ENCODE data around the gene TMED10.

The TMED10 gene

DNA sequence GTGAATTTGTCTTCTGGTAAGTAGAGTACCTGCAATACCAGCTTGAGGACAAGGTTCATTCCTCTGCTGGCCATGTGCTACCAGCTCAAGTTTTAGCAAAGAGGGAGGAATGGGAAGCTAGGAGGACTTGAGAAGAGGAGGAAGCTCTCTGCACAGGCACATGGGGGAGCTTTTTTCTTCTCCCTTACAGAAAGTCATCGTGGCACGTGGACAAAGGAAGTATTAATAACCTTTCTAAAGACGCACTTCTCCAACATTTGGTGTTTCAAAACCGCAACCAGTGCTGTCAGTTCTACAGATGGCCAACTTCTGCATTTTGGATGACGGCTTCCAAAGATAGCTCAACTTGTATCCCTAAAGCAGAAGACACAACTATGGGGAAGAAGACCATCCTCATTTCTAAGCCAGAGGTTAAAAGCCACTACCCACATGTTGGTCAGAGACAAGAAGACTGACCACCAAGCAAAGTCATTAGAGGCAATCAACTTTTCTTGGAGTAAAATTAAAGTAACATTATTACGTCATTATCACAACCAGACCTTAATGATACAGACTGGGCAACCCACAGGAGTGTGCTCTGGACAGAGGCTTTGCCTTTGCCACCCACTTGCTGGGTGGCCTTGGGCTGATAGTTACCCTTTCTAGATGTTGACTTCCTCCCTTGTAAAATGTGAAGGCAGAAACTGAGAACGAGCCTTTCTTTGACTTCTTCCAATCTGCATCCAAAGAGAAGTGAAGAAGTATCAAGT is 12.3 kb upstream of the TMED10 start:
- TF ChIP-seq ZNF76 (tag by site-specific recombination; IDR thresholded peaks at IDR 0.05; ENCODE audit: borderline replicate concordance, low read depth) (no peak), ZSCAN18 (tag by site-specific recombination; IDR thresholded peaks at IDR 0.05) (no peak), ZNF202 (tag by site-specific recombination; IDR thresholded peaks at IDR 0.05; ENCODE audit: borderline replicate concordance) (no peak)
- H3K4me3 ChIP-seq (ENCODE audit: low read depth, low read length): no peak overlapping the region
- H3K27ac ChIP-seq (ENCODE audit: extremely low read depth, low read depth, low read length): no peak overlapping the region
- H3K9me3 ChIP-seq (ENCODE audit: control insufficient read depth, insufficient read depth, low read depth, low read length): no peaks in the 10 kb centered on the region
- ChIA-PET POLR2A (no interaction called here), CTCF (no interaction called here)
- no peaks in the 10 kb centered on the region for H3K36me3 ChIP-seq (ENCODE audit: control insufficient read depth in 2 of 2, insufficient read depth in 1 of 2, low read length in 2 of 2)
- H3K4me1 ChIP-seq (ENCODE audit: control insufficient read depth, insufficient read depth, low read length): no peaks in the 10 kb centered on the region

DNA sequence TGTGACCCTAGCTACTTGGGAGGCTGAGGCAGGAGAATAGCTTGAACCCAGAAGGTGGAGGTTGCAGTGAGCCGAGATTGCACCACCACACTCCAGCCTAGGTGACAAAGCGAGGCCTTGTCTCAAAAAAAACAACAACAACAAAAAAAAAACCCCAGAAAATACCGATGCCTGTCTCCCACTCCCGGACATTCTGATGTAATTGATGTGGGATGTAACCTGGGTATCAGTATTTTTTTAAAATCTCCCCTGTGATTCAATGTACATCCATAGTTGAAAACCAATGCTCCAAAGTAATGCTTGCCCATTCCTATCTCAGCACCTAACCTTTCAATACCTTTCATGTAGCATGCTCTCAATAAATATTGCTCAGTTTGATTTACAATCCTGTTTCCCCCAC is 11.7 kb upstream of the TMED10 start:
- H3K4me3 ChIP-seq (ENCODE audit: low read depth, low read length): no peak overlapping the region
- CTCF ChIA-PET: no interaction called here
- no peaks in the 10 kb centered on the region for H3K9me3 ChIP-seq (ENCODE audit: control insufficient read depth, insufficient read depth, low read depth, low read length)
- TF ChIP-seq, protein P1, sequence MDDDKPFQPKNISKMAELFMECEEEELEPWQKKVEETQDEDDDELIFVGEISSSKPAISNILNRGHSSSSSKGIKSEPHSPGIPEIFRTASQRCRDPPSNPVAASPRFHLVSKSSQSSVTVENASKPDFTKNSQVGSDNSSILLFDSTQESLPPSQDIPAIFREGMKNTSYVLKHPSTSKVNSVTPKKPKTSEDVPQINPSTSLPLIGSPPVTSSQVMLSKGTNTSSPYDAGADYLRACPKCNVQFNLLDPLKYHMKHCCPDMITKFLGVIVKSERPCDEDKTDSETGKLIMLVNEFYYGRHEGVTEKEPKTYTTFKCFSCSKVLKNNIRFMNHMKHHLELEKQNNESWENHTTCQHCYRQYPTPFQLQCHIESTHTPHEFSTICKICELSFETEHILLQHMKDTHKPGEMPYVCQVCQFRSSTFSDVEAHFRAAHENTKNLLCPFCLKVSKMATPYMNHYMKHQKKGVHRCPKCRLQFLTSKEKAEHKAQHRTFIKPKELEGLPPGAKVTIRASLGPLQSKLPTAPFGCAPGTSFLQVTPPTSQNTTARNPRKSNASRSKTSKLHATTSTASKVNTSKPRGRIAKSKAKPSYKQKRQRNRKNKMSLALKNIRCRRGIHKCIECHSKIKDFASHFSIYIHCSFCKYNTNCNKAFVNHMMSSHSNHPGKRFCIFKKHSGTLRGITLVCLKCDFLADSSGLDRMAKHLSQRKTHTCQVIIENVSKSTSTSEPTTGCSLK (tag by site-specific recombination; IDR thresholded peaks at IDR 0.05): no peak
- TF ChIP-seq ZNF155 (tag by site-specific recombination; IDR thresholded peaks at IDR 0.05) (no peak), ZNF335 (tag by site-specific recombination; conservative IDR thresholded peaks at IDR 0.05) (no peak), ZBTB10 (tag by site-specific recombination; IDR thresholded peaks at IDR 0.05) (no peak), ZBTB7A (tag by site-specific recombination; IDR thresholded peaks at IDR 0.05; ENCODE audit: low read depth) (no peak), GLI2 (tag by site-specific recombination; IDR thresholded peaks at IDR 0.05; ENCODE audit: borderline replicate concordance, low read depth) (no peak), ZNF670 (tag by site-specific recombination; IDR thresholded peaks at IDR 0.05; ENCODE audit: low read depth) (no peak), ZXDB (tag by site-specific recombination; IDR thresholded peaks at IDR 0.05) (no peak), ZSCAN23 (tag by site-specific recombination; IDR thresholded peaks at IDR 0.05) (no peak), ZNF629 (tag by site-specific recombination; IDR thresholded peaks at IDR 0.05) (no peak), ZNF561 (tag by site-specific recombination; IDR thresholded peaks at IDR 0.05; ENCODE audit: borderline replicate concordance) (no peak), ZNF362 (tag by site-specific recombination; IDR thresholded peaks at IDR 0.05) (no peak)
- TF ChIP-seq, protein P2, sequence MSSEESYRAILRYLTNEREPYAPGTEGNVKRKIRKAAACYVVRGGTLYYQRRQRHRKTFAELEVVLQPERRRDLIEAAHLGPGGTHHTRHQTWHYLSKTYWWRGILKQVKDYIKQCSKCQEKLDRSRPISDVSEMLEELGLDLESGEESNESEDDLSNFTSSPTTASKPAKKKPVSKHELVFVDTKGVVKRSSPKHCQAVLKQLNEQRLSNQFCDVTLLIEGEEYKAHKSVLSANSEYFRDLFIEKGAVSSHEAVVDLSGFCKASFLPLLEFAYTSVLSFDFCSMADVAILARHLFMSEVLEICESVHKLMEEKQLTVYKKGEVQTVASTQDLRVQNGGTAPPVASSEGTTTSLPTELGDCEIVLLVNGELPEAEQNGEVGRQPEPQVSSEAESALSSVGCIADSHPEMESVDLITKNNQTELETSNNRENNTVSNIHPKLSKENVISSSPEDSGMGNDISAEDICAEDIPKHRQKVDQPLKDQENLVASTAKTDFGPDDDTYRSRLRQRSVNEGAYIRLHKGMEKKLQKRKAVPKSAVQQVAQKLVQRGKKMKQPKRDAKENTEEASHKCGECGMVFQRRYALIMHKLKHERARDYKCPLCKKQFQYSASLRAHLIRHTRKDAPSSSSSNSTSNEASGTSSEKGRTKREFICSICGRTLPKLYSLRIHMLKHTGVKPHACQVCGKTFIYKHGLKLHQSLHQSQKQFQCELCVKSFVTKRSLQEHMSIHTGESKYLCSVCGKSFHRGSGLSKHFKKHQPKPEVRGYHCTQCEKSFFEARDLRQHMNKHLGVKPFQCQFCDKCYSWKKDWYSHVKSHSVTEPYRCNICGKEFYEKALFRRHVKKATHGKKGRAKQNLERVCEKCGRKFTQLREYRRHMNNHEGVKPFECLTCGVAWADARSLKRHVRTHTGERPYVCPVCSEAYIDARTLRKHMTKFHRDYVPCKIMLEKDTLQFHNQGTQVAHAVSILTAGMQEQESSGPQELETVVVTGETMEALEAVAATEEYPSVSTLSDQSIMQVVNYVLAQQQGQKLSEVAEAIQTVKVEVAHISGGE (tag by site-specific recombination; conservative IDR thresholded peaks at IDR 0.05; ENCODE audit: low read depth): no peak
- TF ChIP-seq, protein P3, sequence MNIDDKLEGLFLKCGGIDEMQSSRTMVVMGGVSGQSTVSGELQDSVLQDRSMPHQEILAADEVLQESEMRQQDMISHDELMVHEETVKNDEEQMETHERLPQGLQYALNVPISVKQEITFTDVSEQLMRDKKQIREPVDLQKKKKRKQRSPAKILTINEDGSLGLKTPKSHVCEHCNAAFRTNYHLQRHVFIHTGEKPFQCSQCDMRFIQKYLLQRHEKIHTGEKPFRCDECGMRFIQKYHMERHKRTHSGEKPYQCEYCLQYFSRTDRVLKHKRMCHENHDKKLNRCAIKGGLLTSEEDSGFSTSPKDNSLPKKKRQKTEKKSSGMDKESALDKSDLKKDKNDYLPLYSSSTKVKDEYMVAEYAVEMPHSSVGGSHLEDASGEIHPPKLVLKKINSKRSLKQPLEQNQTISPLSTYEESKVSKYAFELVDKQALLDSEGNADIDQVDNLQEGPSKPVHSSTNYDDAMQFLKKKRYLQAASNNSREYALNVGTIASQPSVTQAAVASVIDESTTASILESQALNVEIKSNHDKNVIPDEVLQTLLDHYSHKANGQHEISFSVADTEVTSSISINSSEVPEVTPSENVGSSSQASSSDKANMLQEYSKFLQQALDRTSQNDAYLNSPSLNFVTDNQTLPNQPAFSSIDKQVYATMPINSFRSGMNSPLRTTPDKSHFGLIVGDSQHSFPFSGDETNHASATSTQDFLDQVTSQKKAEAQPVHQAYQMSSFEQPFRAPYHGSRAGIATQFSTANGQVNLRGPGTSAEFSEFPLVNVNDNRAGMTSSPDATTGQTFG (tag by site-specific recombination; IDR thresholded peaks at IDR 0.05; ENCODE audit: borderline replicate concordance): no peak
- no peak overlapping the region for H3K27ac ChIP-seq (ENCODE audit: extremely low read depth, low read depth, low read length)
- POLR2A ChIA-PET: no interaction called here
- no peaks in the 10 kb centered on the region for H3K36me3 ChIP-seq (ENCODE audit: control insufficient read depth in 2 of 2, insufficient read depth in 1 of 2, low read length in 2 of 2)
- no peaks in the 10 kb centered on the region for H3K4me1 ChIP-seq (ENCODE audit: control insufficient read depth, insufficient read depth, low read length)
